SU-DHL-6 (cell line): ENCODE measurements around the gene RNASE4.
A peak's percentile ranks its signal among the peaks of the same experiment; 100 is the strongest.

Source experiments
- H2AFZ ChIP-seq: fragments of 200-600 bp; sonication (generic); 2 replicates; pipeline ENCODE4 v1.6.1; 2014; ENCODE audit warnings: low read depth, mild to moderate bottlenecking, moderate library complexity, mixed read lengths, antibody characterized with exemption, low read length; ENCODE audit not compliant: severe bottlenecking
- H3F3A ChIP-seq: fragments of 200-600 bp; shearing (Covaris generic); 2 replicates; pipeline ENCODE4 v1.6.0; 2016; ENCODE audit warnings: antibody characterized with exemption, mild to moderate bottlenecking; ENCODE audit not compliant: insufficient read depth
- H3K27ac ChIP-seq: fragments of 200-600 bp; sonication (generic); 2 replicates; pipeline ENCODE4 v1.5.1; 2016; ENCODE audit warnings: low read depth, mild to moderate bottlenecking, low read length, moderate library complexity, mixed read lengths
- H3K27me3 ChIP-seq: fragments of 200-600 bp; sonication (generic), shearing (Covaris generic); 2 replicates; pipeline ENCODE4 v1.6.0; 2014; ENCODE audit warnings: mild to moderate bottlenecking, low read length
- H3K36me3 ChIP-seq: fragments of 200-600 bp; sonication (generic); 2 replicates; pipeline ENCODE4 v1.6.1; 2014; ENCODE audit warnings: mild to moderate bottlenecking, low read length, mixed read lengths
- H3K4me2 ChIP-seq: fragments of 300-600, 200-600 bp; shearing (Covaris generic), sonication (generic); 2 replicates; pipeline ENCODE4 v1.6.0; 2014; ENCODE audit warnings: low read length, low read depth, mild to moderate bottlenecking; ENCODE audit not compliant: poor library complexity, severe bottlenecking
- H3K4me3 ChIP-seq: fragments of 200-600 bp; sonication (generic); 2 replicates; pipeline ENCODE4 v1.5.1; 2014; ENCODE audit warnings: antibody characterized with exemption, low read length, mild to moderate bottlenecking, mixed read lengths; ENCODE audit not compliant: insufficient read depth, poor library complexity, severe bottlenecking
- H3K79me2 ChIP-seq: fragments of 200-600 bp; sonication (generic); 2 replicates; pipeline ENCODE4 v1.6.1; 2014; ENCODE audit warnings: mild to moderate bottlenecking, low read length, moderate library complexity; ENCODE audit not compliant: insufficient read depth
- H3K9ac ChIP-seq: fragments of 200-600 bp; sonication (generic); 2 replicates; pipeline ENCODE4 v1.7.0; 2014; ENCODE audit warnings: mild to moderate bottlenecking, low read length
- H3K9me2 ChIP-seq: fragments of 200-600 bp; sonication (generic); replicated peaks from 2 replicates; pipeline ENCODE4 v1.6.1; 2014; ENCODE audit warnings: low read length; ENCODE audit not compliant: insufficient read depth
- H3K9me3 ChIP-seq: fragments of 200-600 bp; sonication (generic); 2 replicates; pipeline ENCODE4 v1.6.1; 2014; ENCODE audit warnings: low read length, mixed read lengths; ENCODE audit not compliant: insufficient read depth
- H4K20me1 ChIP-seq: fragments of 200-600 bp; sonication (generic); 2 replicates; pipeline ENCODE4 v1.6.1; 2014; ENCODE audit warnings: low read depth, mild to moderate bottlenecking, antibody characterized with exemption, low read length, moderate library complexity, mixed read lengths
- CTCF ChIP-seq: fragments of 200-600 bp; sonication (generic); IDR thresholded peaks from one replicate; pipeline ENCODE4 v1.5.1; 2017; ENCODE audit warnings: antibody characterized with exemption, mild to moderate bottlenecking, low read length, moderate library complexity; ENCODE audit not compliant: insufficient read depth, poor library complexity, severe bottlenecking
- EZH2phosphoT487 ChIP-seq: fragments of 200-600 bp; sonication (generic), shearing (Covaris generic); conservative IDR thresholded peaks from 2 replicates; pipeline ENCODE4 v1.6.1; 2018; ENCODE audit warnings: mild to moderate bottlenecking, antibody characterized with exemption, low read length, moderate library complexity, mixed read lengths

Gene RNASE4

GRCh38 chr14:20681348-20682126 is 2.8 kb upstream of the RNASE4 start:
- Histone ChIP-seq H3K79me2 (no peaks in the 10 kb centered on the region), H3K4me3 (peak overlapping the region; percentile 46), H3K36me3 (no peaks in the 10 kb centered on the region), H2AFZ (peak overlapping the region; percentile 87), H3K4me2 (peak overlapping the region; percentile 79), H4K20me1 (no peaks in the 10 kb centered on the region), H3F3A (peaks cover 29% of the 10 kb centered on the region), H3K27ac (peak overlapping the region; percentile 84), H3K9me2 (no peaks in the 10 kb centered on the region), H3K9ac (peak overlapping the region; percentile 59), H3K27me3 (no peaks in the 10 kb centered on the region), H3K9me3 (no peaks in the 10 kb centered on the region)
- TF ChIP-seq EZH2phosphoT487: no peak
- no peak for TF ChIP-seq CTCF

- peak overlapping the region; percentile 84 for H3K27ac ChIP-seq
- no peaks in the 10 kb centered on the region for H3K9me2 ChIP-seq
- peak overlapping the region; percentile 59 for H3K9ac ChIP-seq
- peaks cover 29% of the 10 kb centered on the region for H3F3A ChIP-seq
- peak overlapping the region; percentile 87 for H2AFZ ChIP-seq
- H3K27me3 ChIP-seq: no peaks in the 10 kb centered on the region
- no peaks in the 10 kb centered on the region for H3K9me3 ChIP-seq
- H3K36me3 ChIP-seq: no peaks in the 10 kb centered on the region
- H3K4me2 ChIP-seq: peak overlapping the region; percentile 79
- peak overlapping the region; percentile 46 for H3K4me3 ChIP-seq
- no peaks in the 10 kb centered on the region for H3K79me2 ChIP-seq
- no peaks in the 10 kb centered on the region for H4K20me1 ChIP-seq
- TF ChIP-seq CTCF (no peak), EZH2phosphoT487 (no peak)
Observed at GRCh38 chr14:20682127-20682434, 2.3 kb upstream of the RNASE4 start.

- Histone ChIP-seq H3K4me3 (peak overlapping the region; percentile 46), H2AFZ (peak overlapping the region; percentile 87), H3K27ac (peak overlapping the region; percentile 84), H4K20me1 (no peaks in the 10 kb centered on the region), H3K9me2 (no peaks in the 10 kb centered on the region), H3K27me3 (no peaks in the 10 kb centered on the region), H3K36me3 (no peaks in the 10 kb centered on the region), H3K9ac (peak overlapping the region; percentile 59), H3K79me2 (no peaks in the 10 kb centered on the region), H3K9me3 (no peaks in the 10 kb centered on the region), H3K4me2 (peak overlapping the region; percentile 79), H3F3A (peaks cover 29% of the 10 kb centered on the region)
- no peak for TF ChIP-seq CTCF
- TF ChIP-seq EZH2phosphoT487: no peak
Observed at GRCh38 chr14:20682435-20683124, 1.8 kb upstream of the RNASE4 start.
